GM19239 (cell line): Measurements from ENCODE around the gene VRTN.
"Not testable (repeated sequence)": the region's sequence is repeated elsewhere in the genome, so short reads cannot be mapped to it uniquely, and the experiment has no call there.

Experiments used
- DNase-seq: peaks from one replicate; pipeline ENCODE4 v3.0.0; 2011; ENCODE audit warnings: low spot score; ENCODE audit not compliant: insufficient read length
- FAIRE-seq: peaks from 2 replicates; lab custom pipeline; 2011; peaks lifted over from hg19 to GRCh38; lab: Jason Lieb, UNC

The VRTN gene

GRCh38 chr14:74348241-74348734 lies at the start of gene VRTN:
Gene VRTN (plus strand): TSS chr14:74348471. CDS start chr14:74356784, 8,313 bp downstream.
- FAIRE-seq, result no peak

GRCh38 chr14:74299061-74299545 lies 49.2 kb upstream of the VRTN start:
- no peak for FAIRE-seq
- DNase-seq, result no peak

More at GRCh38 chr14:74348241-74348734, at the start of gene VRTN:
- no peak for DNase-seq

- FAIRE-seq (no peak), DNase-seq (no peak)
Measured at GRCh38 chr14:74301594-74302151, 46.6 kb upstream of the VRTN start.

GRCh38 chr14:74302152-74302628 lies 46.1 kb upstream of the VRTN start:
- DNase-seq (peak; percentile 57), FAIRE-seq (peak; percentile 69)

GRCh38 chr14:74302634-74303569 lies 45.4 kb upstream of the VRTN start, which contains the start of gene ABCD4:
Gene ABCD4 (minus strand): TSS chr14:74302934. CDS start chr14:74302912, 22 bp downstream.
- FAIRE-seq (peak; percentile 90), DNase-seq (peak; percentile 80)

GRCh38 chr14:74308695-74309094 lies 39.6 kb upstream of the VRTN start:
- no peak for FAIRE-seq

GRCh38 chr14:74309125-74310022 lies 38.9 kb upstream of the VRTN start:
- FAIRE-seq (no peak), DNase-seq (no peak)

More at GRCh38 chr14:74308695-74309094, 39.6 kb upstream of the VRTN start:
- DNase-seq, result no peak

GRCh38 chr14:74312161-74312560 lies 36.1 kb upstream of the VRTN start:
- DNase-seq (no peak), FAIRE-seq (no peak)

GRCh38 chr14:74313601-74314000 lies 34.7 kb upstream of the VRTN start:
- DNase-seq (no peak), FAIRE-seq (no peak)

- DNase-seq (no peak), FAIRE-seq (no peak)
Measured at GRCh38 chr14:74314576-74314975, 33.7 kb upstream of the VRTN start.

- FAIRE-seq, result peak; percentile 23
- peak; percentile 33 for DNase-seq
Measured at GRCh38 chr14:74324931-74325361, 23.3 kb upstream of the VRTN start.

GRCh38 chr14:74325446-74325845 lies 22.8 kb upstream of the VRTN start:
- DNase-seq (no peak), FAIRE-seq (no peak)

- FAIRE-seq (no peak), DNase-seq (no peak)
Measured at GRCh38 chr14:74326369-74327152, 21.7 kb upstream of the VRTN start.

- not testable (repeated sequence) for FAIRE-seq, DNase-seq
Measured at GRCh38 chr14:74329950-74330552, 18.2 kb upstream of the VRTN start.

- DNase-seq (no peak), FAIRE-seq (no peak)
Measured at GRCh38 chr14:74333909-74334308, 14.4 kb upstream of the VRTN start.

- DNase-seq (no peak), FAIRE-seq (no peak)
Measured at GRCh38 chr14:74346341-74346740, 1.9 kb upstream of the VRTN start.

- DNase-seq (no peak), FAIRE-seq (no peak)
Measured at GRCh38 chr14:74347097-74347794, 1.0 kb upstream of the VRTN start.

GRCh38 chr14:74347795-74348100 lies 523 bp upstream of the VRTN start:
- FAIRE-seq (no peak), DNase-seq (no peak)
